ENCODE data around the gene CALCB. TPM values are rescaled to one million over a fixed set of nuclear protein-coding genes. Genes with fewer than 3 reads are reported as not detected.

CALCB gene
- total and polyA plus RNA-seq, 5 donors, result 0.05 to 0.17 (median 0.09) TPM; not detected in 2

GRCh38 chr11:15074206-15075161, 1.1 kb downstream of the CALCB start:
- no peak overlapping the region for H3K27ac ChIP-seq (ENCODE audit: low read length)
- WGBS, result 4% methylated on average over 33 of the region's 33 CpGs
- H3K27me3 ChIP-seq (ENCODE audit: control insufficient read depth, insufficient read depth), result peaks cover 4% of the 10 kb centered on the region
- no peaks in the 10 kb centered on the region for H3K4me1 ChIP-seq (ENCODE audit: control insufficient read depth, insufficient read depth, low read length)
- H3K9me3 ChIP-seq (ENCODE audit: control insufficient read depth, low read length), result no peaks in the 10 kb centered on the region
- peak overlapping the region; percentile 31 for H3K4me3 ChIP-seq (ENCODE audit: low read length)
- ATAC-seq, result peak; percentile 90 to 93
- intact Hi-C loops (cut with DNase I), result loop anchor here in 3 of 4 donors (1.0 to 10.0 kb wide), 4 partner anchors 166 to 537 kb away; no protein-coding TSS in a partner anchor
- DNase-seq, result peak; percentile 82 to 95 (median 92)

- Histone ChIP-seq H3K27me3 (ENCODE audit: control insufficient read depth, insufficient read depth) (peaks cover 4% of the 10 kb centered on the region), H3K4me1 (ENCODE audit: control insufficient read depth, insufficient read depth, low read length) (no peaks in the 10 kb centered on the region), H3K27ac (ENCODE audit: low read length) (no peak overlapping the region), H3K9me3 (ENCODE audit: control insufficient read depth, low read length) (no peaks in the 10 kb centered on the region), H3K4me3 (ENCODE audit: low read length) (no peak overlapping the region)
- ATAC-seq (no peak), DNase-seq (no peak)
- 39% methylated on average over 4 of the region's 4 CpGs for WGBS
- intact Hi-C loops (cut with DNase I), result loop anchor here in 2 of 4 donors (1.0 to 10.0 kb wide), 2 partner anchors 167 to 170 kb away; no protein-coding TSS in a partner anchor
Measured at GRCh38 chr11:15075162-15075526, 1.8 kb downstream of the CALCB start.

GRCh38 chr11:15091175-15091574, 17.8 kb downstream of the CALCB start:
- ATAC-seq (no peak), DNase-seq (no peak)
- Histone ChIP-seq H3K4me3 (ENCODE audit: low read length) (no peak overlapping the region), H3K27ac (ENCODE audit: low read length) (no peak overlapping the region), H3K4me1 (ENCODE audit: control insufficient read depth, insufficient read depth, low read length) (no peaks in the 10 kb centered on the region), H3K27me3 (ENCODE audit: control insufficient read depth, insufficient read depth) (no peaks in the 10 kb centered on the region), H3K9me3 (ENCODE audit: control insufficient read depth, low read length) (no peaks in the 10 kb centered on the region)
- intact Hi-C loops (cut with DNase I), result loop anchor here in 1 of 4 donors (10.0 kb wide), 1 partner anchor 1524 kb away; no protein-coding TSS in a partner anchor

- ATAC-seq (no peak), DNase-seq (no peak)
- no peaks in the 10 kb centered on the region for H3K4me1 ChIP-seq (ENCODE audit: control insufficient read depth, insufficient read depth, low read length)
- intact Hi-C loops (cut with DNase I), result loop anchor here in 1 of 4 donors (10.0 kb wide), 1 partner anchor 1523 kb away; no protein-coding TSS in a partner anchor
- H3K9me3 ChIP-seq (ENCODE audit: control insufficient read depth, low read length), result no peaks in the 10 kb centered on the region
- no peak overlapping the region for H3K27ac ChIP-seq (ENCODE audit: low read length)
- 82% methylated on average over 1 of the region's 1 CpG for WGBS
- H3K4me3 ChIP-seq (ENCODE audit: low read length), result no peak overlapping the region
- no peaks in the 10 kb centered on the region for H3K27me3 ChIP-seq (ENCODE audit: control insufficient read depth, insufficient read depth)
Measured at GRCh38 chr11:15091625-15092024, 18.2 kb downstream of the CALCB start.

- H3K9me3 ChIP-seq (ENCODE audit: control insufficient read depth, low read length), result no peaks in the 10 kb centered on the region
- 82% methylated on average over 2 of the region's 2 CpGs for WGBS
- DNase-seq, result no peak
- intact Hi-C loops (cut with DNase I), result loop anchor here in 1 of 4 donors (10.0 kb wide), 1 partner anchor 1521 kb away; no protein-coding TSS in a partner anchor
- no peak for ATAC-seq
- no peaks in the 10 kb centered on the region for H3K4me1 ChIP-seq (ENCODE audit: control insufficient read depth, insufficient read depth, low read length)
- H3K27ac ChIP-seq (ENCODE audit: low read length), result no peak overlapping the region
- H3K27me3 ChIP-seq (ENCODE audit: control insufficient read depth, insufficient read depth), result peaks cover under 1% of the 10 kb centered on the region
- no peak overlapping the region for H3K4me3 ChIP-seq (ENCODE audit: low read length)
Measured at GRCh38 chr11:15093432-15093831, 20.0 kb downstream of the CALCB start.

GRCh38 chr11:15095736-15096228, 22.4 kb downstream of the CALCB start:
- WGBS, result 94% methylated on average over 2 of the region's 2 CpGs
- no peak overlapping the region for H3K4me3 ChIP-seq (ENCODE audit: low read length)

GRCh38 chr11:15097411-15097810, 24.0 kb downstream of the CALCB start:
- intact Hi-C loops (cut with DNase I), result loop anchor here in 1 of 4 donors (10.0 kb wide), 1 partner anchor 1517 kb away; no protein-coding TSS in a partner anchor
- no peak for DNase-seq
- Histone ChIP-seq H3K9me3 (ENCODE audit: control insufficient read depth, low read length) (no peaks in the 10 kb centered on the region), H3K4me3 (ENCODE audit: low read length) (no peak overlapping the region), H3K27me3 (ENCODE audit: control insufficient read depth, insufficient read depth) (peaks cover 2% of the 10 kb centered on the region), H3K27ac (ENCODE audit: low read length) (no peak overlapping the region), H3K4me1 (ENCODE audit: control insufficient read depth, insufficient read depth, low read length) (no peaks in the 10 kb centered on the region)
- no peak for ATAC-seq
- 85% methylated on average over 3 of the region's 3 CpGs for WGBS

More at GRCh38 chr11:15095736-15096228, 22.4 kb downstream of the CALCB start:
- DNase-seq (no peak), ATAC-seq (no peak)
- Histone ChIP-seq H3K27me3 (ENCODE audit: control insufficient read depth, insufficient read depth) (peaks cover 2% of the 10 kb centered on the region), H3K9me3 (ENCODE audit: control insufficient read depth, low read length) (no peaks in the 10 kb centered on the region), H3K4me1 (ENCODE audit: control insufficient read depth, insufficient read depth, low read length) (no peaks in the 10 kb centered on the region), H3K27ac (ENCODE audit: low read length) (no peak overlapping the region)
- intact Hi-C loops (cut with DNase I), result loop anchor here in 1 of 4 donors (10.0 kb wide), 1 partner anchor 1519 kb away; no protein-coding TSS in a partner anchor

- Histone ChIP-seq H3K9me3 (ENCODE audit: control insufficient read depth, low read length) (no peaks in the 10 kb centered on the region), H3K4me3 (ENCODE audit: low read length) (no peak overlapping the region), H3K27ac (ENCODE audit: low read length) (no peak overlapping the region), H3K27me3 (ENCODE audit: control insufficient read depth, insufficient read depth) (peaks cover 2% of the 10 kb centered on the region), H3K4me1 (ENCODE audit: control insufficient read depth, insufficient read depth, low read length) (no peaks in the 10 kb centered on the region)
- intact Hi-C loops (cut with DNase I), result loop anchor here in 1 of 4 donors (10.0 kb wide), 1 partner anchor 1516 kb away; no protein-coding TSS in a partner anchor
- DNase-seq, result no peak
- ATAC-seq, result no peak
Measured at GRCh38 chr11:15099267-15099666, 25.9 kb downstream of the CALCB start.

- intact Hi-C loops (cut with DNase I), result loop anchor here (1.0 to 2.0 kb wide), 2 partner anchors 107 to 108 kb away; no protein-coding TSS in a partner anchor
- ATAC-seq (peak; percentile 80 to 84), DNase-seq (peak; percentile 53 to 78 (median 70))
- peaks cover 2% of the 10 kb centered on the region for H3K27me3 ChIP-seq (ENCODE audit: control insufficient read depth, insufficient read depth)
- H3K27ac ChIP-seq (ENCODE audit: low read length), result no peak overlapping the region
- WGBS, result 27% methylated on average over 8 of the region's 8 CpGs
- no peaks in the 10 kb centered on the region for H3K9me3 ChIP-seq (ENCODE audit: control insufficient read depth, low read length)
- H3K4me1 ChIP-seq (ENCODE audit: control insufficient read depth, insufficient read depth, low read length), result no peaks in the 10 kb centered on the region
- no peak overlapping the region for H3K4me3 ChIP-seq (ENCODE audit: low read length)
Measured at GRCh38 chr11:15101072-15101709, 27.8 kb downstream of the CALCB start.

GRCh38 chr11:15104166-15104565, 30.8 kb downstream of the CALCB start:
- Histone ChIP-seq H3K27me3 (ENCODE audit: control insufficient read depth, insufficient read depth) (no peaks in the 10 kb centered on the region), H3K9me3 (ENCODE audit: control insufficient read depth, low read length) (no peaks in the 10 kb centered on the region), H3K27ac (ENCODE audit: low read length) (no peak overlapping the region), H3K4me1 (ENCODE audit: control insufficient read depth, insufficient read depth, low read length) (no peaks in the 10 kb centered on the region), H3K4me3 (ENCODE audit: low read length) (no peak overlapping the region)
- intact Hi-C loops (cut with DNase I), result no loop called here
- ATAC-seq (no peak), DNase-seq (no peak)
- 96% methylated on average over 2 of the region's 2 CpGs for WGBS

Data from right cardiac atrium (tissue), 5 donors.